Trophoblast cell (in vitro differentiated cells and primary cell): ENCODE results near the gene GPR180.

Experiments used
- DNase-seq, 2 donors: peaks; one replicate each; pipeline ENCODE4 v3.0.0-alpha.2; 2016
- H2AFZ ChIP-seq: 2 replicates; pipeline ENCODE4 v1.6.1; 2013; ENCODE audit warnings: low read length, moderate library complexity, mild to moderate bottlenecking; ENCODE audit not compliant: insufficient read depth, poor library complexity
- H2AK5ac ChIP-seq: 2 replicates; pipeline ENCODE4 v1.6.1; 2013; ENCODE audit warnings: mild to moderate bottlenecking, low read length
- H2BK120ac ChIP-seq: 2 replicates; pipeline ENCODE4 v1.6.1; 2013; ENCODE audit warnings: low read length, mild to moderate bottlenecking, moderate library complexity; ENCODE audit not compliant: insufficient read depth, poor library complexity
- H2BK12ac ChIP-seq: 2 replicates; pipeline ENCODE4 v1.6.1; 2013; ENCODE audit warnings: mild to moderate bottlenecking, low read length, moderate library complexity
- H2BK5ac ChIP-seq: 2 replicates; pipeline ENCODE4 v1.6.1; 2013; ENCODE audit warnings: low read length, low read depth, moderate library complexity, mild to moderate bottlenecking; ENCODE audit not compliant: poor library complexity
- H3K14ac ChIP-seq: 2 replicates; pipeline ENCODE4 v1.6.1; 2013; ENCODE audit warnings: mild to moderate bottlenecking, low read length
- H3K18ac ChIP-seq: 2 replicates; pipeline ENCODE4 v1.6.1; 2013; ENCODE audit warnings: mild to moderate bottlenecking, low read length
- H3K23ac ChIP-seq: 2 replicates; pipeline ENCODE4 v1.6.1; 2013; ENCODE audit warnings: low read length
- H3K27ac ChIP-seq: 2 replicates; pipeline ENCODE4 v1.5.1; 2013; ENCODE audit warnings: low read depth, mild to moderate bottlenecking, inconsistent platforms, low read length, moderate library complexity
- H3K27me3 ChIP-seq: 2 replicates; pipeline ENCODE4 v1.6.1; 2013; ENCODE audit warnings: inconsistent platforms, mild to moderate bottlenecking, low read length, moderate library complexity; ENCODE audit not compliant: insufficient read depth
- H3K36me3 ChIP-seq, 2 experiments: 1 replicate in 1 of 2; 2 replicates in 1 of 2; pipeline ENCODE4 v1.6.1; 2013; ENCODE audit warnings: low read length in 2 of 2, mild to moderate bottlenecking in 2 of 2, moderate library complexity in 1 of 2; ENCODE audit not compliant: insufficient read depth in 2 of 2, control insufficient read depth in 1 of 2
- H3K4ac ChIP-seq: 2 replicates; pipeline ENCODE4 v1.6.1; 2013; ENCODE audit warnings: low read depth, mild to moderate bottlenecking, low read length, moderate library complexity
- H3K4me1 ChIP-seq, 2 experiments: 1 replicate in 1 of 2; 2 replicates in 1 of 2; pipeline ENCODE4 v1.6.1; 2013; ENCODE audit warnings: low read length in 2 of 2, mild to moderate bottlenecking in 2 of 2, moderate library complexity in 1 of 2; ENCODE audit not compliant: insufficient read depth in 2 of 2, control insufficient read depth in 1 of 2
- H3K4me2 ChIP-seq: 2 replicates; pipeline ENCODE4 v1.6.1; 2013; ENCODE audit warnings: inconsistent platforms, mild to moderate bottlenecking, low read length, moderate library complexity
- H3K4me3 ChIP-seq: 2 replicates; pipeline ENCODE4 v1.5.1; 2013; ENCODE audit warnings: mild to moderate bottlenecking, low read depth, low read length, inconsistent platforms
- H3K79me1 ChIP-seq: one replicate; pipeline ENCODE4 v1.6.1; 2013; ENCODE audit warnings: low read length
- H3K79me2 ChIP-seq: 2 replicates; pipeline ENCODE4 v1.6.1; 2013; ENCODE audit warnings: low read length, mild to moderate bottlenecking; ENCODE audit not compliant: control insufficient read depth, insufficient read depth, poor library complexity
- H3K9ac ChIP-seq: 2 replicates; pipeline ENCODE4 v1.6.1; 2013; ENCODE audit warnings: mild to moderate bottlenecking, low read length
- H3K9me3 ChIP-seq: 2 replicates; pipeline ENCODE4 v1.6.1; 2013; ENCODE audit warnings: low read depth, mild to moderate bottlenecking, control low read depth, inconsistent platforms, low read length; ENCODE audit not compliant: insufficient read depth
- H4K12ac ChIP-seq: 2 replicates; pipeline ENCODE4 v1.6.1; 2013; ENCODE audit warnings: low read depth, mild to moderate bottlenecking, low read length, moderate library complexity
- H4K8ac ChIP-seq: 2 replicates; pipeline ENCODE4 v1.6.1; 2013; ENCODE audit warnings: low read depth, mild to moderate bottlenecking, low read length, moderate library complexity
- H4K91ac ChIP-seq: one replicate; pipeline ENCODE4 v1.6.1; 2013; ENCODE audit warnings: low read depth, mild to moderate bottlenecking, low read length, moderate library complexity
- WGBS: extraction: QIAGEN DNeasy Blood & Tissue Kit; methylation state at CpG from one replicate; pipeline ENCODE4 v1.1.7; 2013; ENCODE audit warnings: missing lambda C conversion rate; ENCODE audit not compliant: insufficient read length, insufficient coverage; ENCODE audit errors: extremely low coverage; 5-methylcytosine and 5-hydroxymethylcytosine counted together

The GPR180 gene

DNA sequence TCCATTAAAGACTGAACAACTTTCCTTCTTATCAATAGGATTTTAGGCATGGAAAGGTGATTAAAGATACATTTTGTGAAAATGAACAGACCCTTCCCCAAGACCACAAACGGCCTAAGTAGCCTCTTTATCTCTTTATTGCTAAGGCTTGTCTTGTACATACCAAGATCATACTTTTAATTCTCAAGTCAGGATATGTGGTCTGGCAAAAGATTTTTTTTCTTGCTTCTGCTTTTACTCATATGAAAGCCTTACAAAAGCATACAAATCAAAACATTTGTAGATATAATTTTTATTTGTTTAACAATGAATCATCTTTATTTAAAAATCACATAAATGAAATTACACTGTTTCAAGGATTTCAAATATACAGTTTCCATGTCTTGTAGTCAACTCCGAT lies 41.5 kb upstream of the GPR180 start:
- H3K9me3 ChIP-seq, result no peaks in the 10 kb centered on the region
- no peaks in the 10 kb centered on the region for H3K4me1 ChIP-seq
- no peak overlapping the region for H3K23ac ChIP-seq
- WGBS, result no CpG with 5 or more reads among the region's 2 CpGs
- no peak overlapping the region for H2BK120ac ChIP-seq
- no peak overlapping the region for H3K27ac ChIP-seq
- H3K9ac ChIP-seq, result no peak overlapping the region
- H2BK12ac ChIP-seq, result no peak overlapping the region
- no peak overlapping the region for H4K91ac ChIP-seq
- H3K4me3 ChIP-seq, result no peak overlapping the region
- no peak overlapping the region for H2AFZ ChIP-seq
- H3K14ac ChIP-seq, result no peak overlapping the region
- H2AK5ac ChIP-seq, result no peak overlapping the region
- H4K8ac ChIP-seq, result no peak overlapping the region
- no peak for DNase-seq
- H3K36me3 ChIP-seq, result peaks cover 3% of the 10 kb centered on the region in 2 experiments
- no peak overlapping the region for H3K18ac ChIP-seq
- no peaks in the 10 kb centered on the region for H3K79me1 ChIP-seq
- no peak overlapping the region for H4K12ac ChIP-seq
- no peak overlapping the region for H3K4me2 ChIP-seq
- H3K79me2 ChIP-seq, result no peaks in the 10 kb centered on the region
- H3K27me3 ChIP-seq, result no peaks in the 10 kb centered on the region
- no peak overlapping the region for H2BK5ac ChIP-seq
- no peak overlapping the region for H3K4ac ChIP-seq

DNA sequence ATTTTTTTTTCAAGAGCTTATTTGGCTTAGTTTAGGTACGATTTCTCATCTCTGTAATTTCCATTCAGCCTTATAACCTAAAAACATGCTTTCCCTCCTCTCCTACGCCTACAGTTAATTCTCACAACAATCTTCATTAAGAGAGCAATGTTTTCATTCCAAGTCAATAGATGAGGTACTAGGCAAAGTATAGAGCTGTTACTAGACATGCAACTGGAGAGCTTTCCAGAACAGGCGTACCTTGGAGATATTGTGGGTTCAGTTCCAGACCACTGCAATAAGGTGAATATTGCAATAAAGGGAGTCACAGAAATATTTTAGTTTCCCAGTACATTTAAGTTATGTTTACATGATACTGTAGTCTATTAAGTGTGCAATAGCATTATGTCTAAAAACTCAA lies 40.5 kb upstream of the GPR180 start:
- Histone ChIP-seq H2AFZ (no peak overlapping the region), H3K9me3 (no peaks in the 10 kb centered on the region), H3K14ac (no peak overlapping the region), H3K9ac (no peak overlapping the region), H3K23ac (no peak overlapping the region), H4K8ac (no peak overlapping the region), H2BK120ac (no peak overlapping the region), H3K4me2 (no peak overlapping the region), H2AK5ac (no peak overlapping the region), H4K91ac (no peak overlapping the region), H2BK12ac (no peak overlapping the region), H3K4me1 (no peaks in the 10 kb centered on the region), H3K27ac (no peak overlapping the region), H3K4ac (no peak overlapping the region), H2BK5ac (no peak overlapping the region), H3K18ac (no peak overlapping the region), H3K27me3 (no peaks in the 10 kb centered on the region), H4K12ac (no peak overlapping the region), H3K36me3 (peaks cover 3% of the 10 kb centered on the region in 2 experiments), H3K79me2 (no peaks in the 10 kb centered on the region), H3K79me1 (no peaks in the 10 kb centered on the region), H3K4me3 (no peak overlapping the region)
- no CpG with 5 or more reads among the region's 3 CpGs for WGBS
- no peak for DNase-seq

DNA sequence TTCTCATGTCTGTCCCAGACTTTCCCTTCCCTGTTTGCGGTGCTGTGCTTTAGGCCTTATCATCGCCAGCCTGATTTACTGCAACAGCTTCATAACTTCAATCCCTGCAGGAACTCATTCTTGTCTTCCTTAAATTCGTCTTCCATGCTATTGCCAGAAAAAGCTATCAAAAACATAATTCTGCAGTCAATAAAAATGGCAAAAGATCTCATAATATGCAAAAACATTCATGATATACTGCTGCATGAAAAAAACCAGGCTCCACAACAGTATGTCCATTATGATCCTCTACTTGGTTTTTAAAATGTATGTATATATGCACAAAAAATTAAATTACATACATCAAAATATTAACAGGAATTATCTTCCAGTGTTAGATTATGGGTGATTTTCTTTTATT lies 34.1 kb upstream of the GPR180 start:
- Histone ChIP-seq H3K4ac (no peak overlapping the region), H2AK5ac (no peak overlapping the region), H3K14ac (no peak overlapping the region), H3K27me3 (no peaks in the 10 kb centered on the region), H4K91ac (no peak overlapping the region), H3K27ac (no peak overlapping the region), H3K18ac (no peak overlapping the region), H3K23ac (no peak overlapping the region), H4K8ac (no peak overlapping the region), H3K79me1 (no peaks in the 10 kb centered on the region), H3K4me1 (no peaks in the 10 kb centered on the region), H3K36me3 (peaks cover 9 to 21% of the 10 kb centered on the region in 2 experiments), H3K9ac (no peak overlapping the region), H2BK5ac (no peak overlapping the region), H3K79me2 (peaks cover 1% of the 10 kb centered on the region), H3K4me2 (no peak overlapping the region), H3K9me3 (no peaks in the 10 kb centered on the region), H3K4me3 (no peak overlapping the region), H2BK120ac (no peak overlapping the region), H2AFZ (no peak overlapping the region), H2BK12ac (no peak overlapping the region), H4K12ac (no peak overlapping the region)
- no CpG with 5 or more reads among the region's 3 CpGs for WGBS
- DNase-seq, result no peak

DNA sequence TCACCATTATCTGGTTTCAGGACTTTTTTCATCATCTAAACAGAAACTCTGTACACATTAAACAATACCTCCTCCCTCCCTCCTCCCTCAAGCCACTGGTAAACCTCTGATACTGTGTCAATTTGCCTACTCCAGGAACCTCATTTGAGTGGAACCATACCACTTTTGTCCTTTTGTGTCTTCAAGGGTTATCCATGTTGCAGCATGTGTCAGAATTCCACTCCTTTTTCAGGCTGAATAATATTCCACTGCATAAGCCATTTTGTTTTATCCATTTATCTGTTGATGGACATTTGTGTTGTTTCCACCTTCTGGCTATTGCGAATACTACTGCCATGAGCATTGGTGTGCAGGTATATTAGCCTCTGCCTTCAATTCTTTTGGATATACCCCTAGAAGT lies 33.2 kb upstream of the GPR180 start:
- no peak overlapping the region for H2AK5ac ChIP-seq
- no peak overlapping the region for H3K14ac ChIP-seq
- no peak overlapping the region for H3K4me3 ChIP-seq
- H3K18ac ChIP-seq, result no peak overlapping the region
- no peak overlapping the region for H3K9ac ChIP-seq
- H3K36me3 ChIP-seq, result peaks cover 8 to 25% of the 10 kb centered on the region in 2 experiments
- DNase-seq, result no peak
- no peak overlapping the region for H4K12ac ChIP-seq
- no peaks in the 10 kb centered on the region for H3K79me1 ChIP-seq
- H3K4ac ChIP-seq, result no peak overlapping the region
- H3K27me3 ChIP-seq, result no peaks in the 10 kb centered on the region
- no peak overlapping the region for H4K91ac ChIP-seq
- no peak overlapping the region for H2AFZ ChIP-seq
- H2BK12ac ChIP-seq, result no peak overlapping the region
- no peak overlapping the region for H3K27ac ChIP-seq
- peaks cover 1% of the 10 kb centered on the region for H3K79me2 ChIP-seq
- no peak overlapping the region for H3K23ac ChIP-seq
- H2BK120ac ChIP-seq, result no peak overlapping the region
- no peak overlapping the region for H4K8ac ChIP-seq
- no peaks in the 10 kb centered on the region for H3K4me1 ChIP-seq
- H3K9me3 ChIP-seq, result no peaks in the 10 kb centered on the region
- H2BK5ac ChIP-seq, result no peak overlapping the region
- no peak overlapping the region for H3K4me2 ChIP-seq
- WGBS, result no CpG with 5 or more reads among the region's 1 CpG
